Measurements from ENCODE around the gene CSPG4. TPM values are rescaled to one million over a fixed set of nuclear protein-coding genes. Genes with fewer than 3 reads are reported as not detected.
A peak's percentile ranks its signal among the peaks of the same experiment; 100 is the strongest.

The CSPG4 gene
- total RNA-seq, 1 donor from 2014 or later: 0.41 TPM

- H3K27ac Mint-ChIP-seq: peak overlapping the region; percentile 56
- no peak overlapping the region for H3K4me3 Mint-ChIP-seq (ENCODE audit: low read depth)
Observed at GRCh38 chr15:75666823-75667501, 45.7 kb downstream of the CSPG4 start.

GRCh38 chr15:75663931-75664421, 48.7 kb downstream of the CSPG4 start:
- no peaks in the 10 kb centered on the region for H3K9me3 Mint-ChIP-seq (ENCODE audit: low read depth)
- H3K27me3 Mint-ChIP-seq: peaks cover 59% of the 10 kb centered on the region
- peak overlapping the region; percentile 54 for H3K4me3 Mint-ChIP-seq (ENCODE audit: low read depth)
- peak overlapping the region; percentile 40 for H3K27ac Mint-ChIP-seq
- H3K4me1 Mint-ChIP-seq (ENCODE audit: low read depth): peaks cover 36% of the 10 kb centered on the region
- TF ChIP-seq, protein P1, sequence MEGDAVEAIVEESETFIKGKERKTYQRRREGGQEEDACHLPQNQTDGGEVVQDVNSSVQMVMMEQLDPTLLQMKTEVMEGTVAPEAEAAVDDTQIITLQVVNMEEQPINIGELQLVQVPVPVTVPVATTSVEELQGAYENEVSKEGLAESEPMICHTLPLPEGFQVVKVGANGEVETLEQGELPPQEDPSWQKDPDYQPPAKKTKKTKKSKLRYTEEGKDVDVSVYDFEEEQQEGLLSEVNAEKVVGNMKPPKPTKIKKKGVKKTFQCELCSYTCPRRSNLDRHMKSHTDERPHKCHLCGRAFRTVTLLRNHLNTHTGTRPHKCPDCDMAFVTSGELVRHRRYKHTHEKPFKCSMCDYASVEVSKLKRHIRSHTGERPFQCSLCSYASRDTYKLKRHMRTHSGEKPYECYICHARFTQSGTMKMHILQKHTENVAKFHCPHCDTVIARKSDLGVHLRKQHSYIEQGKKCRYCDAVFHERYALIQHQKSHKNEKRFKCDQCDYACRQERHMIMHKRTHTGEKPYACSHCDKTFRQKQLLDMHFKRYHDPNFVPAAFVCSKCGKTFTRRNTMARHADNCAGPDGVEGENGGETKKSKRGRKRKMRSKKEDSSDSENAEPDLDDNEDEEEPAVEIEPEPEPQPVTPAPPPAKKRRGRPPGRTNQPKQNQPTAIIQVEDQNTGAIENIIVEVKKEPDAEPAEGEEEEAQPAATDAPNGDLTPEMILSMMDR (IDR thresholded peaks at IDR 0.05; ENCODE audit: unreplicated experiment): no peak
- H3K36me3 Mint-ChIP-seq (ENCODE audit: insufficient read depth): peaks cover 13% of the 10 kb centered on the region
- peak; percentile 30 for DNase-seq (ENCODE audit: low spot score, unreplicated experiment)

More at GRCh38 chr15:75666823-75667501, 45.7 kb downstream of the CSPG4 start:
- Mint-ChIP-seq H3K9me3 (ENCODE audit: low read depth) (no peaks in the 10 kb centered on the region), H3K27me3 (peaks cover 57% of the 10 kb centered on the region), H3K4me1 (ENCODE audit: low read depth) (peaks cover 38% of the 10 kb centered on the region), H3K36me3 (ENCODE audit: insufficient read depth) (peaks cover 5% of the 10 kb centered on the region)
- TF ChIP-seq, protein P1 (IDR thresholded peaks at IDR 0.05; ENCODE audit: unreplicated experiment): no peak
- DNase-seq (ENCODE audit: low spot score, unreplicated experiment): no peak

DNA sequence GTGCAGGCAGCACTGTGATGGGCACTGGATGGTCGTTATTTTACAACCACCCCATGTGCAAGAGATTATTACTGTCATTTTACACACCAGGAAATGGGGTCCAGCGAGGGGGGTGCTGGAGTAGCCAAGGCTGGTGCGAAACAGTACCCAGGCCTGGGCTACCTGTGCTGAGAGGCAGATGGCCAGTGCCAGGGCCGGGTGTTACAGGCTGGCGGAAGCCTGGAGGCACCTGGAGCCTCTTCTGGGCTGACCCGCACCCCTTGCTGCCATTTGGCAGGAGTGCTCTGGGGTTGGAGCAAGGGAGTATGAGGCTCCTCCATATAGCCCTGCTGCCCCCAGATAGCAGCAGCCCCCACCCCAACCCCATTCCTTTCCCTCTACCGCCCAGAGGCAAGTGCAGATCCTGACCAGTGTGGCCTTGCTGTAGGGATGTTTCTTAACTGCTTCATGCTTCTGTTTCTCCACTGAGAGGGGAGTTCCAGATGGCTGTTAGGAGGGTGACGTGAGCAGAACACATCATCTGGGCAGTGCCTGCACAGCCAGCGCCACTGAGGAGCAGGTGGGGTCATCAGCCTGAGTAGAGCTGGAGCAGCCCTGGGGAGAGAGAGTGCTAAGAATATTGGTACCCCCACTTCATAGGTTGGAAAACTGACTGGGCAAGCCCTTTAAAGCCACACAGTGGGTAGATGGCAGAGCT, 49.7 kb downstream of the CSPG4 start:
- no peak for DNase-seq (ENCODE audit: low spot score, unreplicated experiment)
- TF ChIP-seq, protein P1 (IDR thresholded peaks at IDR 0.05; ENCODE audit: unreplicated experiment): no peak
- no peak overlapping the region for H3K4me3 Mint-ChIP-seq (ENCODE audit: low read depth)
- peaks cover 36% of the 10 kb centered on the region for H3K4me1 Mint-ChIP-seq (ENCODE audit: low read depth)
- peaks cover 60% of the 10 kb centered on the region for H3K27me3 Mint-ChIP-seq
- H3K9me3 Mint-ChIP-seq (ENCODE audit: low read depth): no peaks in the 10 kb centered on the region
- peak overlapping the region; percentile 73 for H3K27ac Mint-ChIP-seq
- H3K36me3 Mint-ChIP-seq (ENCODE audit: insufficient read depth): peaks cover 20% of the 10 kb centered on the region

GRCh38 chr15:75661756-75662140, 50.9 kb downstream of the CSPG4 start:
- Mint-ChIP-seq H3K9me3 (ENCODE audit: low read depth) (no peaks in the 10 kb centered on the region), H3K4me3 (ENCODE audit: low read depth) (no peak overlapping the region), H3K27me3 (peaks cover 57% of the 10 kb centered on the region), H3K4me1 (ENCODE audit: low read depth) (peaks cover 31% of the 10 kb centered on the region), H3K36me3 (ENCODE audit: insufficient read depth) (peaks cover 25% of the 10 kb centered on the region), H3K27ac (no peak overlapping the region)
- TF ChIP-seq, protein P1 (IDR thresholded peaks at IDR 0.05; ENCODE audit: unreplicated experiment): no peak
- DNase-seq (ENCODE audit: low spot score, unreplicated experiment): no peak

DNA sequence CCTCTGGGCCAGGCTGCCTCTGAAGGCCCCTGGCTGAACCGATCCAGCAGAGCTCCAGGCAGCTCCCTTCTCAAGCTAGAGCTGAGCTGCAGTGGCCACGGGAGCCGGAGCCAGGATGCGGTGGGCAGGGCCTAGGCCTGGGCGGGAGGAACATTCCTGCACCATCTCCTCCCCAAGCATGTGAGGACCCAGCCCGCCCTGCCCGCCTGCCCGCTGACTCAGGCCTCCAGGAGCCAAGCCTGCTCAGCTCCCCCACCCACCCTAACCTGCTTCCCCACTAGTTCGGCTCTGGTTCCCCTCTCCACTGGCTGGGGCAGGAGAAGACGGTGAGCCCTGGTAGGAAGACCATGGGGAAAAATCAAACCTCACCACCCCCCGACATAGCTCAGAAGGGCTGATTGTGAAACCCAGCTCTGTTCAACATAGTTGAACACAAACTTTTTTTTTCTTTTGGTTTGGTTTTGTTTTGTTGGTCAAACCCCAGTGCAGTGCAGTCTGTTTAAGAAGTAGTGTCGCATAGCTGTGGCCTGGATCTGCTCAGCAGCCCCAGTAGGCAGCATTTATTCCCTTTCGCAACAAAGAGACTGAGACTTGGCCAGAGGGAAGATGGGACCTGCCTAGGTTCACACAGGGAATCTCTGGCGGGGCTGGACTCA, 51.4 kb downstream of the CSPG4 start:
- DNase-seq (ENCODE audit: low spot score, unreplicated experiment): no peak
- Mint-ChIP-seq H3K4me1 (ENCODE audit: low read depth) (peaks cover 27% of the 10 kb centered on the region), H3K36me3 (ENCODE audit: insufficient read depth) (peaks cover 24% of the 10 kb centered on the region), H3K27me3 (peaks cover 57% of the 10 kb centered on the region), H3K9me3 (ENCODE audit: low read depth) (no peaks in the 10 kb centered on the region), H3K4me3 (ENCODE audit: low read depth) (no peak overlapping the region), H3K27ac (no peak overlapping the region)
- TF ChIP-seq, protein P1 (IDR thresholded peaks at IDR 0.05; ENCODE audit: unreplicated experiment): no peak
